Stimulated activated CD8-positive, alpha-beta memory T cell treated with anti-CD3 and anti-CD28 coated beads, Interleukin-4, amount 100 ng/mL, for 24 hours (primary cell): ENCODE measurements around the gene CAPN15.
A peak's percentile ranks its signal among the peaks of the same experiment; 100 is the strongest.

Experiments used
- DNase-seq: peaks from one replicate; pipeline ENCODE4 v3.0.0-alpha.2; 2020; ENCODE audit warnings: low read depth

CAPN15 gene

DNA sequence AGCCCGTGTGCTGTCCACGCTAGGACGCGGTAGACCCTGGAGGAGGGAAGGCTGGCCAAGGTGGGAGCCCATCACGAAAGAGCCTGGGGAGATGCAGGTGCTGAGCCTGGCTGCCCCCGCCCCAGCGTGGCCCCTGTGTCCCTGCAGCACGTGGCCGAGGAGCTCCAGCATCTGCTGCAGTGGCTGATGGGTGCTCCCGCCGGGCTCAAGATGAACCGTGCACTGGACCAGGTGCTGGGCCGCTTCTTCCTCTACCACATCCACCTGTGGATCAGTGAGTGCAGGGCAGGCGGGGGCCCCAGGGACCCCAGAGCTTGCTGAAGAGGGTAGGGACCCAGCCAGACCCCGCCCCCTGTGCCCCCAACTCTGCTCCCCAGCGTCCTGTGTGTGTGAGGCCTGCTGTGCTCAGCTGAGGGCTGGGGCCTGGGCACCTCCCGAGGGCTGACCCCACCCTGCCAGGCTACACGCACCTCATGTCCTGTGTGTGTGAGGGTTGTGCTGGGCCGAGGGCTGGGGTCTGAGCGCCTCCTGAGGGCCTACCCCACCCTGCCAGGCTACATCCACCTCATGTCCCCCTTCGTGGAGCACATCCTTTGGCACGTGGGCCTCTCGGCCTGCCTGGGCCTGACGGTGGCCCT is 50.8 kb downstream of the CAPN15 start:
- DNase-seq: no peak

DNA sequence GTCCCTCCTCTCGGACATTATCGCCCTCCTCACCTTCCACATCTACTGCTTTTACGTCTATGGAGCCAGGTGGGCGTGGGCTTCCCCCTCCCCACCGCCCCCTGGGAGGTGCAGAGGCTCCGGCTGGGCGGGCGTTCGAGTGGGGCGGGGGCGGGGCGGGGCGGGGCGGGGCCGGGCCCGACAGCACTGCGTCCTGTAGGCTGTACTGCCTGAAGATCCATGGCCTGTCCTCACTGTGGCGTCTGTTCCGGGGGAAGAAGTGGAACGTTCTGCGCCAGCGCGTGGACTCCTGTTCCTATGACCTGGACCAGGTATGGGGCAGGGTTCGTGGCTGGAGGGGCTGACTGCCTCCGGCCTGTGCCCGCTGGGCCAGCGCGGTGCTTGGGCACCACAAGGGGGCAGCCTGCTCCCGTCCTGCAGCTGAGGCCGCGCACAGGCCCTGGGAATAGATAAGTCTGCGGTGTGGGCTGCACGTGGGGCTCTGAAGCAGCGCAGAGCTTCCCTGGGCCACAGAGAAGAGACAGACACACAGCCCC is 51.4 kb downstream of the CAPN15 start:
- DNase-seq: peak; percentile 45

DNA sequence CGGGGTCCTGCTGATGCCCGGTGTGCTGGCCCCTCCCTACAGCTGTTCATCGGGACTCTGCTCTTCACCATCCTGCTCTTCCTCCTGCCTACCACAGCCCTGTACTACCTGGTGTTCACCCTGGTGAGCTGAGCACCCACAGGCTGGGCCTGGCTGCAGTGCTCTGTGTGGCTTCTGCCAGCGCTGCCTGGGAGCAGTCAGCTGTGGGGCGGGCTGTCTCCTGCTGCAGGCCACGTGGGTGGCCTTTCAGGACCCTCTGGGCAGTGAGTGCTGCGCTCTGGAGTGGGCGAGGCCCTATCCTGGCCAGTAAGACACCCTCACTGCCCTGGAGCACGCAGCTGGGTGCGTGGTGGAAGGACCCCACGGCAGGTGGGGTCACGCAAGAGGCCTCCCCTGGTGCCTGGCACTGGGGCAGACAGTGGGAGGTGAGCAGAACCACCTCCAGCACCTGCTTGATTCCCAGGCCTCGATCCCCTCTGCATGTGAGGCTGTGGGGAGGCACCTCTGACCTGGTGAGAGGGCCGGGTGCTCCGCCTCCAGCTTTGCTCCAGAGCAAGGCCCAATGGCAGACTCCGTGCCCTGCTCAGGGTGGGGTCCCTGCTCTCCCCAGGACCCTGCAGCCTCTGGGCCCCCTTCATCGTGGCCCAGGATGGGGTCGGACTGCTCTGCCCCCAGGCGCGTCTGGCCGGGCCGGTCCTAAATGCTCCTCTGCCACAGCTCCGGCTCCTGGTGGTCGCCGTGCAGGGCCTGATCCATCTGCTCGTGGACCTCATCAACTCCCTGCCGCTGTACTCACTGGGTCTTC is 52.8 kb downstream of the CAPN15 start:
- DNase-seq: no peak

DNA sequence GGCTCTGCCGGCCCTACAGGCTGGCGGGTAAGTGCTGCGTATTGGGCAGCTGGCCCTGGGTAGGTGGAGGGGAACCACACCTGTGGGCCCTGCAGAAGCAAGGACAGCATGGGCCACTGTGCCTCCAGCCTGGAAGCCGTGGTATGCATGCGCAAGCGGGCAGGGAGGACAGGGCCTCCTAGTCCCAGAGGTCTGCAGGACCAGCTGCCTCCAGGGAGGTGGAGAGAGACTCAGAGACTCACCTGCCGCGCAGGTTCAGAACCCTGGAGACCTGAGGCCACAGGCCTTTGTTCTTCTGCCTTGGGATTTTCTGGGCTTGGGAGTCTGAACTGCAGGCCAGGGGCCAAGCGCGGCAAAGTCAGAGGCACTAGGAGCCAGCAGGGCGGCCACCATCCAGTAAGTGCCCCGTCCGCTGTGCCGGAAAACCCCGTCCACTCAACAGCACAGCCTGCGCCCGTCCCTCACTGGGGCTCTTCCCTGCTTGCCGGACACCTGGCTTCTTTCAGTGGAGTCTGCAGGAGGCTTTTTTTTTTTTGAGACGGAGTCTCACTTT is 53.5 kb downstream of the CAPN15 start:
- DNase-seq: no peak

DNA sequence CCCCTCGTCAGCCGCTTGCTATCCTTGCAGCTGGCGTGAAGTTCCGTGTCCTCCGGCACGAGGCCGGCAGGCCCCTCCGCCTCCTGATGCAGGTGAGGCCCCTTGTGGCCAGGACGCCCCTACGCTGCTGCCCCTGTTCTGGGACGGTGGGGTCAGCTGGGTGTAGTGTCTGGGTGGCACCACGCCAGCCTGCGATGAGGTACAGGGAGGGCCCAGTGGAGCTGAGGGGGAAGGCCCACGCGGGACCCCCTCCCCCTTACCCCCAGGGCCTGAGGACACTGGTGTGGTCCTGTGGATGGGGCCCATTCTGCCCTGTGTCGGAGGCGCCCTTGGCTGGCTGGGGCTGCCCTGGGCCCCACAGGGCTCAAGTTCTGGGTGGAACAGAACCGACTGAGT is 54.7 kb downstream of the CAPN15 start:
- DNase-seq: no peak

DNA sequence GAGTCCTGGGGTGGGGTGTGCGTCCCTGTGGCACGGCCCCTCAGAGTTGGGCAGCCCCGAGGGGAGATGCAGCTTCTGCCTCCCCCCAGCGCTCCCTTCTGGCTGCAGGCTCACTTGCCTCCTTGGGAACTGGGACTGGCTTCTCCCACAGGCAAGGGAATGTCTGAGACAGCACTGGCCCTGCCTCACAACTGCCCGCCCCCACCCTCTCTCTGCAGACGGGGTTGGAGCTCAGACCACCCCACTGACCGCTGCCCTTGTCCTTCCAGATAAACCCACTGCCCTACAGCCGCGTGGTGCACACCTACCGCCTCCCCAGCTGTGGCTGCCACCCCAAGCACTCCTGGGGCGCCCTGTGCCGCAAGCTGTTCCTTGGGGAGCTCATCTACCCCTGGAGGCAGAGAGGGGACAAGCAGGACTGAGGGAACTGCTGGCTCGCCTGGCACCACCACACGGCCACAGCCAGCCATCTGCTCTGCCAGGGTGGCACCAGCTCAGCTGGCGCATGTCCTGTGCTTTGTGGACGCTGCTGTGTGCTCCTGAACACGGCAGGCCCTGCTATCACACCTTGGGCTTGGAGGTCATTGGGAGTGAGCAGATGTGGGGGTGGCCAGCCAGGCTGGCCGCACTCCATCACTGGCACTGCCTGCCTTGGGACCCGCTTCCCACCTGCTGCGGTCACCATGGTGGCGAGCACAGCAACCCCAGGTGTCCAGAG is 55.3 kb downstream of the CAPN15 start:
- no peak for DNase-seq

DNA sequence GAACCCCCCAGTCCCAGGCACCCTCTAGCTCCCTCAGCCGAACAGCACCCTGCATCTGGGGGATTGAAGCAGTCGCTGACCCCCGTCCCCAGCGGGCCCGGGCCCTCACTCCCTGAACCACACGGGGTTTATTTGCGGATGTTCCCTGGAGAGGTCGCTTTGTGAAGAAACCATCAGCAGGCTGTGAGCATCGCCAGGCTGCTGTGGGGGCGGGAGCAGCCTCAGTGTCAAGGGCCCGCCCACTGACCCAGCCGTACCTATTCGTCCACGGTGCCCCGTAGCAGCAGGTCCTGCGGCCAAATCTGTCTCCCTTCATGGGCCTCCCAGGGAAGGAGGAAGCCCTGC is 55.9 kb downstream of the CAPN15 start:
- no peak for DNase-seq

DNA sequence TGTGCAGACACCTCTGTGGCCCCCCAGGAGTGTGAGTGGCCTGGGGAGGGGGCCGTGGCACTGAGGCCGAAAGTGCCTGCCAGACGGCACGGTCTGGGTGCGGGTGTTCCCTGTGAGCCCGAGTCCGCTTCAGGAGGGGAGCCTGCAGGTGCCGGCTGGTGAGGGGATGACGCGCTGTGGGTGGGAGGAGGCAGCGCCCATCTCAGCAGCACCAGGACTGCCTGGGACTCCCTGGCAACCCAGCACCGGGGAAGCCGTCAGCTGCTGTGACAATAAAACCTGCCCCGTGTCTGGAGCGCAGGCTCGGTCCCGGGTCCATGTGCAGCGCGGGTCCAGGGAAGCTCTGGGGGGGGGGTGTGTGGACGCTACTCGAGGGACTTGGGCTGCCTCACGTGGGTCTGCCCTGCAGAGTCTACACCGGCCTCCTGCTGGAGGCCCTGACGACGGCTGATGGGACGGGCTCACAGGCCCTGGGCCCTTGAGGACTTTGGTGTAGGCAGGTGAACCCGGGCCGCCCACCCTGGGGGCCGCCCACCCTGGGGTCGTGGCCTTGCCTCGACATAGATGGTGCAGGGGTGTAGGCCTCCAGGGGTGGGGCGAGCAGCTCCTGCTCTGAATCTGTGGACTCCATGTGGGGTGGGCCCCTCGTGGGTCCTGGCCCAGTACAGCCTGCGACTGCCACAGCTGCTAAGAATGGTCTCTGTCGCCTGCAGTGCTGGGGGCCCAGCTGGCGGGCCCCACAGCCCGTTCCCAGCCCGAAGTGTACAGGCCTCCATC is 56.5 kb downstream of the CAPN15 start:
- DNase-seq: no peak

DNA sequence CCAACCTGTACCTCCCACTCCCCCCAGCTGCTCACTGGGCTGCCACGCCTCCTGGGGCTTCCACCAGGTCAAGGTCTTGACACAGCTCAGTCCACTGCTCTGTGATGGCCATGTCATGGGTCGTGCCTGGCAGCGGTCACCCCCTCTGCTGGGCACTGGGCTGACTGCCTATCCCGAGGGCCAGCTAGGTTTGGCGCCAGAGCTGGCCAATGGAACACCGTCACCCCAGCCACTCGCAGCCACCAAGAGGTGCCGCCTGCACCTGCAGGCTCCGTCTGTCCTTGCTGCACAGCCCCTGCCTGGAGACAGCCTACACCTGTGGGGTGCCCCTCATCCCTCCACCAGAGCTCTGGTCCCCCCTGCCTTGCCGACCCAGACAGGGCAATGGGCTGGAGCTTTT is 57.8 kb downstream of the CAPN15 start:
- no peak for DNase-seq

DNA sequence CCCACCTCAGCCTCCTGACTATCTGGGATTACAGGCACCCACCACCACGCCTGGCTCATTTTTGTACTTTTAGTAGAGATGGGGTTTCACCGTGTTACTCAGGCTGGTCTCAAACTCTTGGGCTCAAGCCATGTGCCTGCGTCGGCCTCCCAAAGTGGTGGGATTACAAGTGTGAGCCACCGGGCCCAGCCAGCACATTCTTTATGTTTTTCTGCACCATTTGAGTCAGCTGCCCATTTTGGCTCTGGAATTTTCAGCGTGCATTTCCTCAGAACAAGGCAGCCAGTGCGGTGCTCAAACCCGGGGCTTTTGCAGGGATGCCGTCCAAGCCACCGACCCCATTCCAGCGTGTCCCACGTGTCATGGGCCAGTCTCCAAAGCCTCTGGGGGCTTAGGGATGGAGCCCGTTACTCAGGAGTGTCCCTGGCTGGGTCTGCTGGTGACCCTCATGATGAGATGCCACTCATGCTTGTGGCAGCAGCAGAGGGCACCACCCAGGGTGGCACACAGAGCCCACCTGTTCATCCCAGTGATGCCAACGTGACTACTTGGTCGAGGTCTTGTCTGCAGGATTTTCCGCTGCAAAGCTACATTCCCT is 58.6 kb downstream of the CAPN15 start:
- no peak for DNase-seq

DNA sequence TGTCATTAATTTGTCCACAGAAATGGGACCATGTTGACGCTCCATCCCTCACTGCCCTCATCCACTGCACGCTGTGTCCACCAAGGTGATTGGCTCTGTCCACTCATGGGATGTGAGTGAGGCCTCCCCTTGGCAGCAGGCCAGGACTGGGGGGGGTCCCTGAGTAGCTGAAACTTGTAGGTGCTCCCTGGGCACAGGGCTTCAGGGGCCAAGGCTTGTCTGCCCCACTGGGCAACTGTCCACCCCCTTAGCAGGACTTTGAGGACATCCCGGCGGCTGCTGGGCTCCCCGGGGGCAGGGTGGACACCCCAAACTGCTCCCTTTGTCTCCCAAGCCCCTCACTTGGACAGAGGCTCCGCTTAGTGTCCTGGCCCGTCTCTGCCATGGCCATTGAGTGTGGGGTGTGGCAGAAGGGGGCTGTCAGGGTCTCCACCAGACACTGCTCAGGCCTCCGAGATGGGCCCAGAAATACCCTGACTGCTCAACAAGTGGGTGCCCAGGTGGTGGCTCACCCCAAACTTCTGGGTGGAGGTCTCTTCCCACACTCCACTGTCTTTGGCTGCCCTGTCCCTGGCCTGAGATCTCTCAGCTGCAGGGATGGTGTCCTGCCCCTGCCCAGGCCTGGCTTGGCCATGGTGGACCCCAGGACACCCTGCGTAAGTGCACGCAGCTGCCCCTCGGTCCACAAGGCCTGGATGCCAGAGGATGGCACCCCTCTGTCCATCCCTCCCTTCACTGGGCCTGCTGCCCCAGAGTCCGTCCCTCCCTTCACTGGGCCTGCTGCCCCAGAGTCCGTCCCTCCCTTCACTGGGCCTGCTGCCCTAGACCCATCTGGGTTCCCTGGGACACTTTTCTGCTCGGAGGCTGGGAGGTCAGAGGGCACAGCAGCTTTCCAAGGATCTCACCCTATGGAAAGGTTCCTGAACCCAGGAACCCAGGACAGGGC is 59.4 kb downstream of the CAPN15 start:
- DNase-seq: no peak

DNA sequence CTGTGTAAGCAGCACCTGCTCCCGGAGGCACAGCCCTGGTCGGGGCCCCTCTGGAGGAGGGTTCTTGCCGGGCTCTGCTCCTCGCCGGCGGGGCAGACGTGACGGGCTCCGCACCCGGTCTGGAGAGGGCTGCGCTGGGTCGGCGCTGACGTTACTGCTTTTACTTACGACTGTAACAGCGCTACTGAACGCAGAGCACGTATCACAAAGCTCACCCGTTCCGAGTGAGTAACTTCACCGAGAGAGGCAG is 61.1 kb downstream of the CAPN15 start:
- DNase-seq: peak; percentile 45

DNA sequence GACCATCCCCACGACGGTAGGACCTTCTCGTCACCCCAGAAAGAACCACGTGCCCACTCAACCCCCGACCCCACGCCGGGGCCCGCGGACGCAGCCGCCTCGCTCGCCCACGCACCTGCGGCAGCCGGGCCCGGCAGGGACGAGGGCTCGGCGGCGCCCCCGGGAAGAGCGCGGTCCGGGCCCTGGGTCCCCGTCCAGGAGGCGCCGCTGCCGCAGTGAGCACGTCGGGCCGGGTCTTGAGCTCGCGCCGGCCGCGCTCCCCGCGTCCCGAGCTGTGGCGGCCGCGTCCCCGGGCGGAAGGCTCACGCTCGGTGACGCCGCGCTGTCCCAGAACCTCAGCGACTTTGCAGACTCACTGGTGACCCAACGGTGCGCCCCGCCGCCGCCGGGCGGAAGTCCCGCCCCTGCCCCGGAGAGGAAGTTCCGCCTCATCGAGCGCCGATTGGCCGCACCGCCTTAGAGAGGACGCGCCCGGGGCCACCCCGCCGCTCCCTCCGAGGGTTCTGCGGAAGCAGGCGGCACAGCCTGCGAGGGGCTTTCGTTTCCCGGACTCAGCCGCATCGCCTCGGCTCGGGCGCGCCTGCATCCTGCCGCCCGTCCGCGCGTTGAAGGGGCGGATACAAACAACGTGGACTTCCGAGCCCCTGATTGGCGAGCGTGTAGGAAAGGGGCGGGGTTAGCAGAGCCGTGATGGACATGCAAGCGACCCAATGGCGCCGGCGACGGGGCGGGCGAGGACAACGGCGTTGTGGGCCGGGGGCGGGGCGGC is 61.6 kb downstream of the CAPN15 start:
- DNase-seq: peak; percentile 93

DNA sequence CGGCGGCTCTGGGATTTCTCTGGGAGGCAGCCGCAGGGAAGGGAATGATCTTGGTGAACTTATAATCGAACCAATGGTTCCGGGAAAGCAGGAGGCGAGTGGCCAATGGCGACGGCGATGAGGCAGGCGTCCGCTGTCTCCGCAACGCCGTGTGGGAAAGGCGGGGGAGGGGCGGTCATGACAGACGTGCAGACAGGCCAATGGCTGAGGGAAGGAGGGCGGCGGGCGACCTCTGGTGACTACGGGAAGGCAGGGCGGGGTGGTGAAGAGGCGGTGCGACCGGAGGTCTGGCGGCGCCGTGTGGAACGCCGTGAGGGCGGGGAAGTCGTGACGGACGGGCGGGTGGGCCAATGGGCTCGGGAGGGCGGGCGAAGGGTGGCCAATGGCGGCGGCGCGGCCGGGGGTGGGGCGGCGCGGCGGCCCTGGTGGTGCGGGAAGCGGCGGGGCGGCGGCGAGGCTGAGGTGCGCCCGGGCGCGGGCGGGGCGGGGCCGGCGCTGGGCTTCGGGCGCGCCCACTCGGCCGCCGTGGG is 62.2 kb downstream of the CAPN15 start, which contains the start of gene RAB40C:
Gene RAB40C, plus strand, starts transcription at position 409 of the 530 bp plus-strand sequence. CDS start 226 bp downstream, outside the sequence.
- peak; percentile 98 for DNase-seq

DNA sequence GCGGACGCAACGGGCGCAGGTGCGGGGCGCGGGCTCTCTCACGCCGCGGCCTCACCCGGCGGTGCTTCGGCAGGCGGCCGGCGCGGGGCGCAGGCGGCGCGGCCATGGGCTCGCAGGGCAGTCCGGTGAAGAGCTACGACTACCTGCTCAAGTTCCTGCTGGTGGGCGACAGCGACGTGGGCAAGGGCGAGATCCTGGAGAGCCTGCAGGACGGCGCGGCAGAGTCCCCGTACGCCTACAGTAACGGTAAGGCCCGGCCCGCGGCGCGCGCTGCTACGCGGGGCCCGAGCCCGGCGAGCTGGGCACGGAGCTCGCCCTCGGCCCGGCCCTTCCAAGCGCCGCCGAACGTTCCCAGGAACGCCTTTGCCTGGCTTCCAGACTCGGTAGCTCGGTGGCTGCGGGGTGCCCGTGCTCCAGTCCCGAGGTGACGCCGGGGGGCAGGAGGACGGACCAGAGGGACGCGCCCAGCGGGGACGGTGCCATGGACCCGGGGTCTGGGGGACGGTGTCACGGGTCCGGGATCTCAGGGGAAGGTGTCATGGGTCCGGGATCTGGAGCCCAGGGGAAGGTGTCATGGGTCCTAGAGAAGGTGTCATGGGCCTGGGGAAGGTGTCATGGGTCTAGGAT is 62.8 kb downstream of the CAPN15 start:
- no peak for DNase-seq

DNA sequence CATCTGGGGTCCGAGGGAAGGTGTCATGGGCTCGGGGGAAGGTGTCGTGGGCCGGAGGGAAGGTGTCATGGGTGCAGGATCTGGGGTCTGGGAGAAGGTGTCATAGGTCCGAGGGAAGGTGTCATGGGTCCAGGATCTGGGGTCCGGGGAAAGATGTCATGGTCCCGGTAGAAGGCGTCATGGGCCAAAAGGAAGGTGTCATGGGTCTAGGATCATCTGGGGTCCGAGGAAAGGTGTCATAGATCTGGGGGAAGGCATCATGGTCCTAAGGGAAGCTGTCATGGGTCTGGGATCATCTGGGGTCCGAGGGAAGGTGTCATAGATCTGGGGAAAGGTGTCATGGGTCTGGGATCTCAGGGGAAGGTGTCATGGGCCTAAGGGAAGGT is 63.3 kb downstream of the CAPN15 start:
- no peak for DNase-seq

DNA sequence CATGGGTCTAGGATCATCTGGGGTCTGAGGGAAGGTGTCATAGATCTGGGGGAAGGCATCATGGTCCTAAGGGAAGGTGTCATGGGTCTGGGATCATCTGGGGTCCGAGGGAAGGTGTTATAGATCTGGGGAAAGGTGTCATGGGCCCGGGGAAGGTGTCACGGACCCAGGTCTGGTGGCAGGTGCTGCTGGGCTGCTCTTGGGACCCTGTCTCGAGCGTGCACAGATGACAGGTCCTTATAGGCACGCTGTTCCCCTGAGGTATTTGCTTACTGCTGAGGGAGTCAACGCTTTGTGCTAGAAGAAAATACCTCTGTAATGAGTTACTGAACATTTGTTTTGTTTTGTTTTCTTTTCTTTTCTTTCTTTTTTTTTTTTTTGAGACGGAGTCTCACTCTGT is 63.7 kb downstream of the CAPN15 start:
- no peak for DNase-seq

DNA sequence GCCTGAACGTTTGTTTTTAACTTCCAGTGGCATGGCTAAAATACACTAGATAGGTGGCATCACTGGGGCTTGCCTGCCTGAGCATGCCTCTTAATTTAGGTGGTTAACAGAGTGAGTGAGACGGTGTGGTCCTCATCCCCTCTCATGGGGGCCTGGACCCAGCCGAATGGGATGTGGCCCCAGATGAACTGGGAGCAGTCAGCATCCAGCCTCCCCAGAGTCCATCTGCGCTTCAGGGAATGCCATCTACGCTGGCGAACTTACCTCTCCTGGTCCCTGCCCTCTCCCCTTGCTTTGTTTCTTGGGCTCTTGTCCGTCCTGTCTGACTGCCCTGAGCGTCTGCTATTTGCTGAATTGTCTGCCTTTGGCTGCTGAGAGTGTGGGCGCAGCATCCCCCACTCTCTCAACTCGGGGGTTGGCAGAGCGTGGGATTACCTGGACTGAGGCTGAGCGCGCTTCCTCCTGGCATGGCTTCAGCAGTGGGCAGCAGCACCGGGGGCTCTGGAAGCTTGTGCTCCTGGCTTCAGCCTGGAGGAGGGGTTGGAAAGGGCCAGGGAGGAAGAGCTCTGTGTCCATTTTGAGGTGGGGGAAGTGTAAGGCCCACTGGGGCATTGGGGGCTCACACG is 64.5 kb downstream of the CAPN15 start:
- no peak for DNase-seq
